HS-5 (cell line): ENCODE data around the gene INSR.
"Not testable (repeated sequence)": the region's sequence is repeated elsewhere in the genome, so short reads cannot be mapped to it uniquely, and the experiment has no call there.

Experiments
- DNase-seq: peaks from one replicate; pipeline ENCODE4 v3.0.0-alpha.2; 2012; ENCODE audit warnings: low read depth

Gene INSR

GRCh38 chr19:7195046-7195445 lies 99.2 kb downstream of the INSR start:
- DNase-seq = no peak

GRCh38 chr19:7194566-7194965 lies 99.6 kb downstream of the INSR start:
- DNase-seq = no peak

DNA sequence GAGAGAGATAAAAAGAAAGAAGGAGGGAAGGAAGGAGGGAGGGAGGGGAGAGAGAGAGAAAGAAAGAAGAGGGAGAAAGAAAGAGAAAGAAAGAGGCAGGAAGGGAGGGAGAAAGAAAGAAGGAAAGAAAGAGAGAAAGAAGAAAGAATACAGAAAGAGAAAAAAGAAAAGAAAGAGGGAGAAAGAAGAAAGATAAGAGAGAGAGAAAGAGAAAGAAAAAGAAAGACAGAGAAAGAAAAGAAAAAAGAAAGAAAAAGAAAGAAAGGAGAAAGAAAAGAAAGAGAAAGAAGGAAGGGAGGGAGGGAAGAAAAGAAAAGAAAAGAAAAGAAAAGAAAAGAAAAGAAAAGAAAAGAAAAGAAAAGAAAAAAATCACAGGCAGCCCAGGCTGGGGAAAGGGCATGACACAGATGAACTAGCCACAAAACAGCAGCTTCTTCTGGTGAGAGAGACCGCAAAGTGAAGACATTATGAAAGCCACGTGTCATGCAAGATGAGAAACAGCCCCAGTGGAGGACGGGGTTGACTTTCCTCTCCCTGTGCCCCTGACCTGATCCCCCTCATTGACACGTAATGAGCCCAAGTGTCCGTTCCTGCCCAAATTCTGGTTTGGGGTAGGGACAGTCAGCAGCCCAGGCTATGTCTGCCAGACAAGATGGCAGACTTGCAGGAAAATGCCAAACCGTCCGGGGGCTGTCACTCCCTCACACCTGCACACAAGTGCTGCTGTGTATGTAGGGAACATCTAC lies 102.1 kb downstream of the INSR start:
- no peak for DNase-seq

- no peak for DNase-seq
Measured at GRCh38 chr19:7188698-7189629, 105.2 kb downstream of the INSR start.

- DNase-seq = no peak
Measured at GRCh38 chr19:7187605-7188339, 106.4 kb downstream of the INSR start.

- DNase-seq = no peak
Measured at GRCh38 chr19:7182489-7182888, 111.7 kb downstream of the INSR start.

- DNase-seq = no peak
Measured at GRCh38 chr19:7179917-7180306, 114.3 kb downstream of the INSR start.

GRCh38 chr19:7177926-7178325 lies 116.3 kb downstream of the INSR start:
- peak; percentile 6 for DNase-seq

DNA sequence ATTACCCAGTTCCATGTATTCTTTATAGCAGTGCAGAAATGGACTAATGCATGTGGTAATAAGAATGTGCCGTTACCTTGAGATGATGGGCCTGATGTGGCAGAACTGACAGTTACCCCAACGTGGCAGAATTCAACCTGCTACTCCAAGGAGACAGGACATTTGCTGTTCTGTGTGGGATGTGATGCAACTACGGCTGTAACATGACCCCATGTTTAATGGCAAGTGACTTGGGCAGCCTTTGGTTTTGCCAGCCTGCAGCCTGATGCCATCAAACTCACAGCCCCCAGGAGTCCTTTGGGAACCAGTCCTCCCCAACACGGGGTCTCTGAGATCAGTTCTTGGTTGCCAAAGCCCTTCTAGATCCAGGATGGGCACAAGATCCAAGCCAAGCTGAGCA lies 117.4 kb downstream of the INSR start:
- no peak for DNase-seq

- DNase-seq = no peak
Measured at GRCh38 chr19:7172794-7173193, 121.4 kb downstream of the INSR start.

DNA sequence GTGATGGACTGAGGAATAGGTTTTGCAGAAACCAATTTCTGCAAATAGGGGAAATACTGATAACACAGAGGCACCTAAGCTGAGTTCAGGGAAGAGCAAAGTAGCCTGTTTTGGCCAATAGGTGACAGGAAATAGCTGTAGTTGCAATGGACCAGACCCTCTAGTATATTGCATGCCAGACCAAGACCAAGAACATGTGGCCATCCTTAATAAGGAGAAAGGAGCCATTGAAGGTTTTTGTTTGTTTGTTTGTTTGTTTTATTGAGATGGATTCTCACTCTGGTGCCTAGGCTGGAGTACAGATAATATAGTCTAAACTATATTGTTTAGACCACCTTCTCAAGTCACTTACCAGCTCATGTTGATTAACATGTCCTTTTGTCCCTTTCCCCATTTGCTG lies 123.2 kb downstream of the INSR start:
- no peak for DNase-seq

- DNase-seq = no peak
Measured at GRCh38 chr19:7168941-7169340, 125.3 kb downstream of the INSR start.

DNA sequence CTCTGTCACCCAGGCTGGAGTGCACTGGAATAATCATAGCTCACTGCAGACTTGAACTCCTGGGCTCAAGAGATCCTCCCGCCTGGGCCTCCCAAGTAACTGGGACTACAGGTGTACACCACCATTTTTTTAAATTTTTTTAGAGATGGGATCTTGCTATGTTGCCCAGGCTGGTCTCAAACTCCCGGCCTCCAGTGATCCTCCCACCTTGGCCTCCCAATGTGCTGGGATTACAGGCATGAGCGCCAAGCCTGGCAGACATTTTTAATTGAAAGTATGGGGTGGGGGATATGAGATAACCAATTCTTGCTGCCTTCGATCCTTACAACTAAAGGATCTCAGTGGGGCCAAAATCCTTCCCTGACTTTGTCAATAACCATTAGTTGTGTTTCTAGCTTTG lies 132.9 kb downstream of the INSR start:
- DNase-seq = no peak

GRCh38 chr19:7159105-7159933 lies 134.9 kb downstream of the INSR start:
- DNase-seq = peak; percentile 18

DNA sequence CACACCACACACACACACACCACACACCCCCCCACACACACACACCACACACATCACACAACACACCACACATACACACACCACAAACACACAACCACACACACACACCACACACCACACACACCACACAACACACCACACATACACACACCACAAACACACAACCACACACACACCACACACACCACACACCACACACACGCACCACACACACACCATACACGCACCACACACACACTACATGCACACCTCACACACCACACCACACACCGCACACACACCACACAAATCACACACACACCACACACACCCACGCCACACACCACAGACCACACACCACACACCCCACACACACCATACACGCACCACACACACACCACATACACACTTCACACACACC lies 141.2 kb downstream of the INSR start:
- DNase-seq = no peak

DNA sequence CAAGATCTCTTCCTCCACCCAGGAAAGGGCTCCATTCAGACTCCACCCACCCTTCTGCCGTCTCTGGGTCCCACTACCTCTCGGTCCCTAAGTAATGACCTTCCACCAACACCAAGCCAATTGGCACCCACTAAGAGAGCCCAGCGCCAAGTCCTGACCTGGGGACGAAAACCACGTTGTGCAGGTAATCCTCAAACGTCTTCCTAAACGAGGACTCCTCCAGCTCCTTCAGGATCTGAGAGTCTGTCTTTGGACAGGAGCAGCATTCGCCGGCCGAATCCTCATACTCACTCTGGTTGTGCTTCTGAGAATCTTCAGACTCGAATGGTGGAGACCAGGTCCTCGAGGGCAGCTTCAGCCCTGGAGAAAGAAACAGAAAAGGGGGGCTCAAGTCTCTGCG lies 141.6 kb downstream of the INSR start:
- no peak for DNase-seq

DNA sequence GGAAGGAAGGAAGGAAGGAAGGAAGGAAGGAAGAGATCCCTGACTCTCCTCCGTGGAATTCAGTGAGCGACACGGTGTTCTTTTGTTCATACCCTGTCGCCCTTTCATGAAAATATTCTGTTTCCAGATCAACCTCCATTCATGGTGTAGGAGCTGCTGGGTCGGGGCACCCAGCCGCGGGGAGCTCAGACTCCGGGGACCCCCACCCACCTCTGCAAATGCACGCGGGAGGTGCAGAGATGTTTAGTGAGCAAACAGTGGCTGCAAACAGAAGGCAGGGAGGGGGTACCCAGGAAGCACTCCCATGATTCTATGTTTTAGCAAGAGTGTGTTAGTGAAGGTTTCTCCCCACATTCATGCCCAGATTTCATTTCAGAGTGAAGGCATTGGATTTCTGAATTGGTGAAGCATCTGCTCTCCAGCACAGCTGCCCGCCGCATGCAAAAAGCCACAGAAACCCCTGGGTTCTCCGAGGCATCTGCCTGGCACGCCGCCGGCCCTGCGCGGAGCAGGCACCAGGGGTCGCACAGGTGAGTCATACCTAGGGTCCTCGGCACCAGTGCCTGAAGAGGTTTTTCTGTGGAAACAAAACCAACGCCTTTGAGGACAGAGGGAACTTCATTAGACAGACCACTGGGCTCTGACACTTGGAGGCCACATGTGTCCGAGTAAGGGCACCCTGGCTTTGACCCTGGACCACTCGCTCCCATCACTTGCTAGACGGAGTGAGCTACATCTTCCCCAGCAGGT lies 144.1 kb downstream of the INSR start:
- no peak for DNase-seq

DNA sequence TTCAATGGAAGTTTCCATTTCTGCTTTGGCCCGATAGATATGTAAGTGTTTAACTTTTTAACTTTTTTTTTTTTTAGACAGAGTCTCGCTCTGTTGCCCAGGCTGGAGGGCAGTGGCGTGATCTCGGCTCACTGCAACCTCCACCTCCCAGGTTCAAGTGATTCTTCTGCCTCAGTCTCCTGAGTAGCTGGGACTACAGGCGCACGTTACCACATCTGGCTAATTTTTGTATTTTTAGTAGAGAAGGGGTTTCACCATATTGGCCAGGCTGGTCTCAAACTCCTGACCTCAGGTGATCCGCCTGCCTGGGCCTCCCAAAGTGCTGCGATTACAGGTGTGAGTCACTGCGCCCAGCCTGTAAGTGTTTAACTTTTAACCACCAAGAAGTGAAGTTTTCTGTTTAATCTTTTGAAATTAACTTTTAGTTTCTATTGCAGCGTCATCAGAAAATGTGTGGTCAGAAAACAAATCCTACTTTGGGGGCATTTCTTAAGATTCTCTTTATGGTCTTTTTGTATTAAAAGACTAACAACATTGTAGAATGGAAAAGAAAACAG lies 147.0 kb downstream of the INSR start:
- DNase-seq = not testable (repeated sequence)

- DNase-seq = not testable (repeated sequence)
Measured at GRCh38 chr19:7146086-7146485, 148.1 kb downstream of the INSR start.

DNA sequence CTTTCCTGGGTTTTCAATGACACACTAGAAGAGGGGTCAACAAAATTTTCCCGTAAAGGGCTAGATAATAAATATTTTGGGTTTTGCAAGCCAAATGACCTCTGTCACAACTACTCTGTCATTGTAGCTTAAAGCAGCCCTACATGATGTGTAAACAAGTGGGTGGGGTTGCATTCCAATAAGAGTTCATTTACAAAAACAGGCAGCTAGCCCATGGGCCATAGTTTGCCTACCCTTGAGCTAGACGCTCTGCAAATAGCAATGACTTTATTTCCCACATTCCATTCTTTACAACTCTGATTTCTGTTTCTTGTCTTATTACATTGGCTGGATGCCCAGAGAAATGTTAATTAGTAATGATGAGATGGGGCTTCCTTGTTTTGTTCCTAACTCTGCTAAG lies 148.7 kb downstream of the INSR start:
- DNase-seq = no peak

DNA sequence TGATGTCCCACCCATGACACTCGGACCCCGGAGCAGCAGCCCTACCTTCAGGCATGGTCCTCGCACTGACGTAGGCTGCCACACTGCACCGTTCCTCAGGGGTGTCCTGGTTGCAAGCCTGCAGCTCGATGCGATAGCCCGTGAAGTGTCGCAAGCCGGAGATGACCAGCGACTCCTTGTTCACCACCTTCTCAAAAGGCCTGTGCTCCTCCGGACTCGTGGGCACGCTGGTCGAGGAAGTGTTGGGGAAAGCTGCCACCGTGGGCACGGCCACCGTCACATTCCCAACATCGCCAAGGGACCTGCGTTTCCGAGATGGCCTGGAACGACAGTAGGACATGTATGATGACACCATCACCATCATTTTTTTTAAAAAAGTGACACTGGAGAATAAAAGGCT lies 151.4 kb downstream of the INSR start:
- DNase-seq = no peak
